HG02938 (cell line): Measurements from ENCODE around the gene CRYBA2.

Source experiments
- ATAC-seq: cut with Tn5 transposase; IDR thresholded peaks from one replicate; pipeline ENCODE4 v1.9.1; 2021; ENCODE audit warnings: mild to moderate bottlenecking, moderate library complexity; ENCODE audit not compliant: unreplicated experiment

CRYBA2 gene

DNA sequence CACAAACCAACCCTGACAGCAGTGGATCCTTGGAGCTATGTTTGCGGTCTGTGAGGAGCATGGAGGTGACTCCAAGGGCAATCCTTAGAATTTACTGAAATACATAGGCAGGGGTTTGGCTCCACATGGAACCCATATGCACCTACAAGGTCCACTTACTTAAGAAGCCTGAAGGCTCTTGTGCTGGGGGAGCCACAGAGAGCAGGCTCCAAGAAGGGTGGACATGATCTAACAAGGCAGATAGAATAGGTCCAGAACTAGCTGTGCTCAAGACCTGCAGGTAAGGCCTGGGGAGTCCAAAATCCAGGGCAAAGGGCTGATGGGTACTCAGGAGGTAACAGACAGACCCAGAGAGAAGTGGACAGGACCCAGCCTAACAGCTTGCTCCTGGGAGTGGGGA is 34.9 kb downstream of the CRYBA2 start:
- ATAC-seq: no peak

DNA sequence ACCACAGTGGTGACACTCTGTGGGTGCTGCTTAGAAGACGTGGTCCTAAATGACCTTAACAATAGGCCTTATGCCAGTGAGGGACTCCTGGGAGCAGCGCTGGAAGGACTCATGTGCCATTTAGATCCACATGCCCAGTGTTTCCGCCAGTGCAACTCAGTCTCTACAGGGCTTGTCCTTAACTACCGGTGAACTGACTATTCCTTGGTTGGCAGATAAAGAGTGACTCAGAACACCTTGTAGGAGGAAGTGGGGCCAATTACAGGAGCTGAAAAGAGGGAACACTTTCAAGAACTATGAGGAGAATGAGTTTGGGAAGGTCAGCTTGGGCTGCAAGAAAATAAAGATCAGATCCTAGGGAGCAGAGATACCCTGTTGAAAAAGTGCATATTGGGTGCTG is 35.6 kb downstream of the CRYBA2 start:
- ATAC-seq: no peak

DNA sequence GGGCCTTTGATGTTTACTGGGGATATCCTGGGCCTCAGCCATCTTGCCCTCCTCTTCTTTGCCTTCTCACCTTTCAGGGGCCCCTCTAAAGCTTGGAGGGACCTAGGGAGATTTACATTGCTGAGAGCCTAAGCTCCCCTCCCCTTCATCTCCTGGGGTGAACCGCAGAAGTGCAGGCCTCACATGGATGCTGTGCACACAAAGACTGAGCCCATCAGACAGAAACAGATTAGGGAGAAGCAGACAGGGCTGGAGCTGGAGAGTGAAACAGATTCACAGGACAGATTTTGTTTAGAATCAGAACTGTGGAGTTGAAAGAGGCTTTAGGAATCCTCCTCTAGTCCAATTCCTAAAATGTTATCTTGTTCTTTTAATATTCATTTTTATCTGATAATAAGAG is 37.2 kb downstream of the CRYBA2 start:
- no peak for ATAC-seq

DNA sequence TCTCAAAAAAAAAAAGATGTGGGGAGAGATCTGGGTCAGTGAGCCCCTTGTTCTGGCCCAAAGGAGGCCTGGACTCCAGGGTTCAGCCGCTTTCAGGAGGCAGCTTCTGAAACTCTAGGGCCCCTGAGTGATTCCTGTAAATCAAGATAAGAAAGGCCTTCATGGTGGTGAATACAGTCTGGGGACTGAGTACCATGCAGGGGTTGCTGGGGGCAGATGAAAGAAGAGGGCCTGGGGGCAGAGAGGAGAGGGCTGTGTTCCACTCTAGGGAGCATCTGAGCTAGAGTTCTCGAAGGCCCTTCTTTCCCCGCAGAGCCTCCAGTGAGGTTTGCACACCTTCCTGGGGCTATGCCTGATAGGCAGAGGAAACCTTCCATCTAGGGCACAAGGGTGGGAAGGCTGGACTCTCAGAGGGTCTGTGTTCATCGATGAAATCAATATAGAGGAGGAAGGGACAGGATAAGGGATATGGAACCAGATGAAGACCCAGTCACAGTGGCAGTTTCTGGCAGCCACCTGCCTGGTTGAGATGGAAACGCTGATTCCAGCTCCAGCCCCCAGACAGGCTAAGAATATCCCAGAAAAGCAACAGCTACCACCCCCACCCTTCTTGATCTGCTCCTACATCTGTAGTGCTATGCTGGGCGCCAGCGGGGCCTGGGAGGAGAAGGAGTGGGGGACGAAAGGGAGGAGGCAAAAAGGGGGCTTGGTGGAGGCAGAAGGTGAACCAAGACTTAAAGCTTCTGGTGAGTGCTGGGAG is 38.5 kb downstream of the CRYBA2 start:
- ATAC-seq: no peak

DNA sequence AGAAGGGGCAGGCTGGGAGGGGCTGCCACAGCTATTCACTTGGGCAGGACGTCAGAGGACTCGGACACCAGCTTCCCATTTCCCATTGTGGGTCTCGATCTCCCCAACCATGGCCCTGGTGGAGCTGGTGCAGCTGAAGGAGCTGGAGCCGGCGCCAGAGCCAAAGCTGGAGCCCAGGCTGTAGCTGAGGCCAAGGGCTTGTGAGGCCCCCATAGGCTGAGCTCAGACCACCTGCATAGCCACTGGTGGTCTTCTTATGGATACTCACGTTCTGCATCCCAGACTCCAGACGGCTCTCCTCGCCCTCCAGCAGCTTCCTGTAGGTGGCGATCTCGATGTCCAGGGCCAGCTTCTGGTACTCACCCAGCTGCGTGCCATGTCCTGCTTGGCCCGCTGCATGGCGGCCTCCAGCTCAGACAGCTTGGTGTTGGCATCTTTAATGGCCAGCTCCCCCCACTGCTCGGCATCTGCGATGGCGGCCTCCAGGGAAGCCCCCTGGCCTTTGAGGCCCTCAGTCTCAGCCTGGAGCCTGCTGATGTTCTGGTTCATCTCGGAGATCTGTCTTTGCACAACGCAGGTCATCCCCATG is 39.8 kb downstream of the CRYBA2 start:
- no peak for ATAC-seq

DNA sequence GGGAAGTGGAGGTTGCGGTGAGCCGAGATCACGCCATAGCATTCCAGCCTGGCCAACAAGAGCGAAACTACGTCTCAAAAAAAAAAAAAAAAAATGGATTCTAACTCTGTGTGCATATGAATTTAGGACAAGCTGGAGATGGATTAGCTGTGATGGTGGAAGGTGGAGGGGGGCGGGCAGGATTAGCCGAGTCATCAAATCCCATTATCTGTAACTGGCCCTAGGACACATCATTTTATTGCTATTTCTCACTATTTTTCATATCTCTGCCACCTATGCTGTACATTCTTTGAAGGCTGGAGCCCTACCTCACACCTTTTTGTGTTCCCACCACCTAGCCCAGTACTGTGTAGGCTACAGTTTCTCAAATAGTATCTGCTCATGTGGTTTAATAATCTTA is 41.1 kb downstream of the CRYBA2 start:
- ATAC-seq: no peak

DNA sequence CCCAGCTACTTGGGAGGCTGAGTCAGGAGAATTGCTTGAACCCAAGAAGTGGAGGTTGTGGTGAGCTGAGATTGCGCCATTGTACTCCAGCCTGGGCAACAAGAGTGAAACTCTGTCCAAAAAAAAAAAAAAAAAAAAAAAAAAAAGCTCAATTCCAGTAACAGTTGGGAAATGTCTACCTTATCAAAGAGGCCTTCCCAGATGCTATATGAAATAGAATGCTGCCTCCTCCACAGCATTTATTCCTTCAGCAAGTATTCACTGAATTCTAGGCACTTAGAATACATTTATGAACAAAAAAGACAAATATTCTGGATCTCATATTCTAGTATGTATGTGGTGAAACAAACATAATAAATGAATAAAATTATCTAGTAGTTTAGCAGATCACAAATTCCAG is 46.6 kb downstream of the CRYBA2 start:
- no peak for ATAC-seq

DNA sequence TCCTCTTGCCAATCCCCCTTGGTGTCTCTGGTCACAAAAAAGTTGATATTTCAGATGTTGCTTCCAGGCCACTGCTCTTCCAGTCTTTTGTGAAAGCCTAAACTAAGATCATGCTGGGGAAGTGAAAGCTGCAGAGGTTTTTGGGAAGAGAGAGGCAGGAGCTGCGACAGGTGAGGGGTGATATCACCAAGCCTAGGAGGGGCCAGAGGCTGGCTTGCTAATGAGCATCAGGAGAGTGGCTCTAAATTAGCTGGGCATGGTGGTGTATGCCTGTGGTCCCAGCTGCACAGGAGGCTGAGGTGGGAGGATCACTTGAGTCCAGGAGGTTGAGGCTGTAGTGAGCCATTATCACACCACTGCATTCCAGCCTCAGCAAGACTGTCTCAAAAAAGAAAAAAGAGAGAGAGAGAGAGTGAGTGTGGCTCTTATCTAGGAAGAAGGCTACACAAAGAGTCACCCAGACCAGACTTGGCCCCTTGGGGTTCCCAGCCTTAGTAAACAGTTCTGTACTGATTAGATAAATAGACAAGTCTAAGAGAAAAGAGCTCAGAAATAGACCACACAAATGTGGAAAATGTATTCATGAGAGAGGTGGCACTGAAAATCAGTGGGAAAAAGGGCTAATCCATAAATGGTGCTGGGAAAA is 48.3 kb downstream of the CRYBA2 start:
- no peak for ATAC-seq
